IMR-90 (cell line): Measurements from ENCODE around the gene ZNF662. TPM values are rescaled to one million over a fixed set of nuclear protein-coding genes. Genes with fewer than 3 reads are reported as not detected.

Experiments used
- ATAC-seq: fragments of 200-7000 bp; cut with Tn5 transposase; 2 replicates; pipeline ENCODE4 v1.9.1; 2020; ENCODE audit warnings: low read depth, mild to moderate bottlenecking, moderate library complexity
- BruUV-seq: library from RNA; stranded (reverse); fragments of 400-500 nt; replicated peaks from 2 replicates; lab custom pipeline; 2021; lab: Mats Ljungman, UMichigan
- CTCF ChIA-PET: fragments of 300-600 bp; formaldehyde crosslinking; extraction: SDS; loops from one replicate; lab custom pipeline; 2021; ENCODE audit warnings: antibody characterized with exemption; lab: Yijun Ruan, JAX
- POLR2A ChIA-PET: fragments of 300-600 bp; sonication (Branson Sonifier 250); formaldehyde crosslinking; loops from one replicate; lab custom pipeline; 2022; ENCODE audit warnings: antibody characterized with exemption; ENCODE audit not compliant: unreplicated experiment; lab: Charles Lee
- DNase-seq: peaks from one replicate; pipeline ENCODE4 v3.0.0; 2013
- H2AFZ ChIP-seq: replicated peaks from 2 replicates; pipeline ENCODE3; 2013; ENCODE audit warnings: low read length, mild to moderate bottlenecking; ENCODE audit not compliant: poor library complexity
- H2AK5ac ChIP-seq: 2 replicates; pipeline ENCODE4 v1.6.1; 2013; ENCODE audit warnings: low read depth, low read length, inconsistent platforms
- H2AK9ac ChIP-seq: replicated peaks from 2 replicates; pipeline ENCODE3; 2013; ENCODE audit warnings: mild to moderate bottlenecking, low read depth, low read length, moderate library complexity; ENCODE audit not compliant: poor library complexity
- H2BK120ac ChIP-seq: 2 replicates; pipeline ENCODE4 v1.6.1; 2013; ENCODE audit warnings: low read depth, low read length, inconsistent platforms
- H2BK15ac ChIP-seq: 3 replicates; pipeline ENCODE4 v1.6.1; 2013; ENCODE audit warnings: low read depth, low read length, inconsistent platforms
- H2BK20ac ChIP-seq: 2 replicates; pipeline ENCODE4 v1.6.1; 2013; ENCODE audit warnings: low read depth, mild to moderate bottlenecking, inconsistent platforms, low read length, moderate library complexity
- H2BK5ac ChIP-seq: 2 replicates; pipeline ENCODE4 v1.6.1; 2013; ENCODE audit warnings: mild to moderate bottlenecking, low read depth, low read length, inconsistent platforms; ENCODE audit not compliant: poor library complexity, severe bottlenecking
- H3K14ac ChIP-seq: replicated peaks from 2 replicates; pipeline ENCODE4 v1.6.1; 2013; ENCODE audit warnings: low read depth, low read length, inconsistent platforms
- H3K18ac ChIP-seq: 2 replicates; pipeline ENCODE4 v1.6.1; 2013; ENCODE audit warnings: low read depth, low read length, control low read depth
- H3K23ac ChIP-seq: 2 replicates; pipeline ENCODE4 v1.6.1; 2013; ENCODE audit warnings: low read depth, low read length, inconsistent platforms
- H3K27ac ChIP-seq: 2 replicates; pipeline ENCODE4 v1.5.1; 2013; ENCODE audit warnings: mild to moderate bottlenecking, control low read depth, low read length; ENCODE audit not compliant: insufficient read depth
- H3K27me3 ChIP-seq: 2 replicates; pipeline ENCODE4 v1.6.1; 2013; ENCODE audit warnings: low read length; ENCODE audit not compliant: control insufficient read depth, insufficient read depth
- H3K36me3 ChIP-seq: 2 replicates; pipeline ENCODE4 v1.6.1; 2013; ENCODE audit warnings: low read length, mixed read lengths; ENCODE audit not compliant: control insufficient read depth, insufficient read depth
- H3K4ac ChIP-seq: 2 replicates; pipeline ENCODE4 v1.6.1; 2013; ENCODE audit warnings: low read depth, low read length, inconsistent platforms
- H3K4me1 ChIP-seq: 2 replicates; pipeline ENCODE4 v1.6.1; 2013; ENCODE audit warnings: low read length, mixed read lengths; ENCODE audit not compliant: control insufficient read depth, insufficient read depth
- H3K4me2 ChIP-seq: 2 replicates; pipeline ENCODE4 v1.6.1; 2013; ENCODE audit warnings: low read depth, mild to moderate bottlenecking, control low read depth, low read length, moderate library complexity
- H3K4me3 ChIP-seq: 2 replicates; pipeline ENCODE4 v1.5.1; 2013; ENCODE audit warnings: low read depth, mild to moderate bottlenecking, control low read depth, low read length, moderate library complexity; ENCODE audit not compliant: insufficient read depth
- H3K56ac ChIP-seq: 2 replicates; pipeline ENCODE4 v1.6.1; 2013; ENCODE audit warnings: low read length, inconsistent platforms; ENCODE audit not compliant: insufficient read depth; ENCODE audit errors: extremely low read depth
- H3K79me1 ChIP-seq, 2 experiments: 2 replicates each; pipeline ENCODE4 v1.6.1; 2013; ENCODE audit warnings: low read length in 2 of 2, inconsistent platforms in 1 of 2, low read depth in 1 of 2
- H3K9ac ChIP-seq: 2 replicates; pipeline ENCODE4 v1.6.1; 2013; ENCODE audit warnings: low read depth, low read length, control low read depth
- H3K9me1 ChIP-seq: 2 replicates; pipeline ENCODE4 v1.6.1; 2013; ENCODE audit warnings: low read length, inconsistent platforms; ENCODE audit not compliant: insufficient read depth
- H3K9me3 ChIP-seq: 2 replicates; pipeline ENCODE4 v1.6.1; 2013; ENCODE audit warnings: low read length; ENCODE audit not compliant: control insufficient read depth, insufficient read depth
- H4K20me1 ChIP-seq: 2 replicates; pipeline ENCODE4 v1.6.1; 2013; ENCODE audit warnings: low read length, inconsistent platforms; ENCODE audit not compliant: insufficient read depth
- H4K5ac ChIP-seq: 2 replicates; pipeline ENCODE4 v1.6.1; 2013; ENCODE audit warnings: mild to moderate bottlenecking, low read depth, low read length, control low read depth
- H4K8ac ChIP-seq, 2 experiments: 2 replicates each; pipeline ENCODE4 v1.6.1; 2013; ENCODE audit warnings: low read depth in 2 of 2, low read length in 2 of 2, control low read depth in 1 of 2, inconsistent platforms in 1 of 2
- H4K91ac ChIP-seq: 2 replicates; pipeline ENCODE4 v1.6.1; 2013; ENCODE audit warnings: low read depth, low read length, inconsistent platforms; ENCODE audit not compliant: insufficient read depth
- BHLHE40 ChIP-seq: fragments of 150-350 bp; IDR thresholded peaks from 2 replicates; pipeline ENCODE4 v1.6.1; 2016; ENCODE audit warnings: mild to moderate bottlenecking, low read depth, low read length
- CEBPB ChIP-seq: IDR thresholded peaks from 2 replicates; pipeline ENCODE4 v1.6.1; 2012; ENCODE audit warnings: low read depth, low read length, improper control_type of control experiment
- CHD1 ChIP-seq: IDR thresholded peaks from 2 replicates; pipeline ENCODE4 v1.6.1; 2012; ENCODE audit warnings: low read depth, low read length, improper control_type of control experiment
- FOS ChIP-seq: fragments of 150-350 bp; IDR thresholded peaks from 2 replicates; pipeline ENCODE4 v1.6.1; 2016; ENCODE audit warnings: low read depth, low read length
- MAFK ChIP-seq: IDR thresholded peaks from 2 replicates; pipeline ENCODE4 v1.6.1; 2012; ENCODE audit warnings: low read depth, low read length, improper control_type of control experiment
- MAZ ChIP-seq: IDR thresholded peaks from 2 replicates; pipeline ENCODE4 v1.6.1; 2012; ENCODE audit warnings: low read depth, mild to moderate bottlenecking, low read length, improper control_type of control experiment, moderate library complexity, borderline replicate concordance
- MXI1 ChIP-seq: IDR thresholded peaks from 2 replicates; pipeline ENCODE4 v1.6.1; 2012; ENCODE audit warnings: low read depth, mild to moderate bottlenecking, low read length, moderate library complexity, borderline replicate concordance
- NFE2L2 ChIP-seq: fragments of 150-350 bp; IDR thresholded peaks from 2 replicates; pipeline ENCODE4 v1.6.1; 2016; ENCODE audit warnings: low read depth, mild to moderate bottlenecking, low read length
- POLR2A ChIP-seq: IDR thresholded peaks from 2 replicates; pipeline ENCODE4 v1.6.1; 2012; ENCODE audit warnings: mild to moderate bottlenecking, low read depth, low read length
- RAD21 ChIP-seq: IDR thresholded peaks from 2 replicates; pipeline ENCODE4 v1.6.1; 2012; ENCODE audit warnings: low read length, improper control_type of control experiment
- RCOR1 ChIP-seq: IDR thresholded peaks from 2 replicates; pipeline ENCODE4 v1.6.1; 2012; ENCODE audit warnings: mild to moderate bottlenecking, low read length, improper control_type of control experiment; ENCODE audit not compliant: insufficient replicate concordance
- RFX5 ChIP-seq: IDR thresholded peaks from 2 replicates; pipeline ENCODE4 v1.8.0; 2012; ENCODE audit warnings: low read depth, mild to moderate bottlenecking, low read length, moderate library complexity
- SMC3 ChIP-seq: fragments of 150-350 bp; IDR thresholded peaks from 2 replicates; pipeline ENCODE4 v1.6.1; 2016; ENCODE audit warnings: low read depth, mild to moderate bottlenecking, antibody characterized with exemption, low read length, moderate library complexity
- USF2 ChIP-seq: fragments of 150-350 bp; IDR thresholded peaks from 2 replicates; pipeline ENCODE4 v1.6.1; 2017; ENCODE audit warnings: mild to moderate bottlenecking, antibody characterized with exemption, low read length, low read depth
- WGBS, 2 experiments: methylation state at CpG; one replicate each; pipeline versions ENCODE4 v1.1.5 to v1.1.7; 2013; ENCODE audit warnings: missing lambda C conversion rate in 2 of 2; ENCODE audit not compliant: insufficient read length in 1 of 2; ENCODE audit errors: extremely low coverage in 2 of 2; 5-methylcytosine and 5-hydroxymethylcytosine counted together
- dilution Hi-C: fragments of 300-500 bp; cut with HindIII; formaldehyde crosslinking; loops from one replicate; pipeline ENCODE4 v1.14.3; 2018; ENCODE audit warnings: low sequenced_read_pairs; ENCODE audit not compliant: unreplicated experiment
- in situ Hi-C: fragments of 300-500 bp; cut with MboI; formaldehyde crosslinking; loops from 3 replicates; pipeline ENCODE4 v1.14.3; 2019; ENCODE audit warnings: low sequenced_read_pairs, inconsistent platforms, mixed read lengths
- intact Hi-C: fragments of 100-400 bp; cut with micrococcal nuclease; formaldehyde crosslinking; loops from 2 replicates; pipeline ENCODE4 v1.10.0; 2022
- polyA plus RNA-seq, 3 experiments: library from polyadenylated mRNA; depleted of rRNA; stranded (reverse); fragments of >200 nt; gene quantifications; 2 replicates each; pipeline ENCODE4 v1.2.3, GENCODE V29; 2012; ENCODE audit warnings: low replicate concordance in 1 of 3
- total RNA-seq: library from RNA; depleted of rRNA; stranded (reverse); fragments of >200 nt; gene quantifications from 2 replicates; pipeline ENCODE4 v1.2.3, GENCODE V29; 2012
- TF ChIP-seq, protein P1 (sequence below): conservative IDR thresholded peaks from 2 replicates; pipeline ENCODE4 v1.5.1; 2012; ENCODE audit warnings: mild to moderate bottlenecking, low read depth, low read length, improper control_type of control experiment
- TF ChIP-seq, protein P2 (sequence below): fragments of 150-350 bp; IDR thresholded peaks from 2 replicates; pipeline ENCODE4 v1.6.1; 2016; ENCODE audit warnings: low read depth, mild to moderate bottlenecking, low read length, moderate library complexity, borderline replicate concordance

The ZNF662 gene
- total and polyA plus RNA-seq, 2 of the 4 experiments (the other 2 are of a cell fraction) = 0.29 to 0.54 TPM

DNA sequence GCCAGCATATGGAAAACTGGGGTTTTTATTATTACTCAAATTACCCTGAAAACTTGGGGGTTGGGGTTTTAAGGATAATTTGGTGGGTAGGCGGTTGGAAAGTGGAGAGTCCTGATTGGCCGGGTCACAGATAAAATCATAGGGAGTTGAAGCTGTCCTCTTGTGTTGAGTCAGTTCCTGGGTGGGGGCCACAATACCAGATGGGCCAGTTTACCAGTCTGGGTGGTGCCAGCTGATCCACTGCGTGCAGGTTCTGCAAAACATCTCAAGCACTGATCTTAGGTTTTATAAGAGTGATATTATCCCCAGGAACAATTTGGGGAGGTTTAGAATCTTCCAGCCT is 4.9 kb upstream of the ZNF662 start:
- peaks cover 4% of the 10 kb centered on the region for H3K27me3 ChIP-seq
- H3K14ac ChIP-seq = no peak overlapping the region
- H2BK20ac ChIP-seq = no peak overlapping the region

More for the DNA sequence above, 4.9 kb upstream of the ZNF662 start:
- Histone ChIP-seq H3K9me1 (no peaks in the 10 kb centered on the region), H2AK9ac (no peak overlapping the region), H3K56ac (no peak overlapping the region), H3K27ac (no peak overlapping the region), H4K91ac (no peak overlapping the region), H3K36me3 (no peaks in the 10 kb centered on the region), H4K20me1 (no peaks in the 10 kb centered on the region), H2AFZ (no peak overlapping the region), H3K23ac (no peak overlapping the region), H3K4ac (no peak overlapping the region), H3K4me1 (no peaks in the 10 kb centered on the region), H2AK5ac (no peak overlapping the region), H3K9ac (no peak overlapping the region), H3K18ac (no peak overlapping the region), H2BK5ac (no peak overlapping the region), H3K4me3 (no peak overlapping the region), H4K8ac (no peak overlapping the region), H2BK15ac (no peak overlapping the region), H3K9me3 (no peaks in the 10 kb centered on the region), H4K5ac (no peak overlapping the region), H2BK120ac (no peak overlapping the region), H3K79me1 (no peaks in the 10 kb centered on the region), H3K4me2 (no peak overlapping the region)
- dilution Hi-C loops = no loop called here
- BruUV-seq = no TSS peak
- 100% methylated on average over 1 of the region's 3 CpGs; no CpG with 5 or more reads in 1 of the 2 experiments for WGBS, 2 experiments
- in situ Hi-C loops = no loop called here
- CTCF ChIA-PET = no interaction called here
- TF ChIP-seq RFX5 (no peak), POLR2A (no peak), FOS (no peak), MAZ (no peak), CHD1 (no peak), RCOR1 (no peak), CEBPB (no peak), MXI1 (no peak), BHLHE40 (no peak), MAFK (no peak), NFE2L2 (no peak), USF2 (no peak), RAD21 (no peak), SMC3 (no peak)
- TF ChIP-seq, protein P1, sequence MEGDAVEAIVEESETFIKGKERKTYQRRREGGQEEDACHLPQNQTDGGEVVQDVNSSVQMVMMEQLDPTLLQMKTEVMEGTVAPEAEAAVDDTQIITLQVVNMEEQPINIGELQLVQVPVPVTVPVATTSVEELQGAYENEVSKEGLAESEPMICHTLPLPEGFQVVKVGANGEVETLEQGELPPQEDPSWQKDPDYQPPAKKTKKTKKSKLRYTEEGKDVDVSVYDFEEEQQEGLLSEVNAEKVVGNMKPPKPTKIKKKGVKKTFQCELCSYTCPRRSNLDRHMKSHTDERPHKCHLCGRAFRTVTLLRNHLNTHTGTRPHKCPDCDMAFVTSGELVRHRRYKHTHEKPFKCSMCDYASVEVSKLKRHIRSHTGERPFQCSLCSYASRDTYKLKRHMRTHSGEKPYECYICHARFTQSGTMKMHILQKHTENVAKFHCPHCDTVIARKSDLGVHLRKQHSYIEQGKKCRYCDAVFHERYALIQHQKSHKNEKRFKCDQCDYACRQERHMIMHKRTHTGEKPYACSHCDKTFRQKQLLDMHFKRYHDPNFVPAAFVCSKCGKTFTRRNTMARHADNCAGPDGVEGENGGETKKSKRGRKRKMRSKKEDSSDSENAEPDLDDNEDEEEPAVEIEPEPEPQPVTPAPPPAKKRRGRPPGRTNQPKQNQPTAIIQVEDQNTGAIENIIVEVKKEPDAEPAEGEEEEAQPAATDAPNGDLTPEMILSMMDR = no peak
- TF ChIP-seq, protein P2, sequence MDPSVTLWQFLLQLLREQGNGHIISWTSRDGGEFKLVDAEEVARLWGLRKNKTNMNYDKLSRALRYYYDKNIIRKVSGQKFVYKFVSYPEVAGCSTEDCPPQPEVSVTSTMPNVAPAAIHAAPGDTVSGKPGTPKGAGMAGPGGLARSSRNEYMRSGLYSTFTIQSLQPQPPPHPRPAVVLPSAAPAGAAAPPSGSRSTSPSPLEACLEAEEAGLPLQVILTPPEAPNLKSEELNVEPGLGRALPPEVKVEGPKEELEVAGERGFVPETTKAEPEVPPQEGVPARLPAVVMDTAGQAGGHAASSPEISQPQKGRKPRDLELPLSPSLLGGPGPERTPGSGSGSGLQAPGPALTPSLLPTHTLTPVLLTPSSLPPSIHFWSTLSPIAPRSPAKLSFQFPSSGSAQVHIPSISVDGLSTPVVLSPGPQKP = no peak
- ATAC-seq (no peak), DNase-seq (no peak)
- intact Hi-C loops = no loop called here
- POLR2A ChIA-PET = no interaction called here
